ENCODE results near the gene SLC10A7.

Gene SLC10A7

GRCh38 chr4:146511381-146511780 lies 10.4 kb downstream of the SLC10A7 start:
- Mint-ChIP-seq H3K4me3 (no peak overlapping the region), H3K4me1 (ENCODE audit: low read depth) (peaks cover 15% of the 10 kb centered on the region), H3K27ac (no peak overlapping the region), H3K9me3 (no peaks in the 10 kb centered on the region), H3K27me3 (no peaks in the 10 kb centered on the region), H3K36me3 (ENCODE audit: low read depth) (peaks cover 60% of the 10 kb centered on the region)
- DNase-seq = no peak

- Mint-ChIP-seq H3K27ac (no peak overlapping the region), H3K36me3 (ENCODE audit: low read depth) (peaks cover 62% of the 10 kb centered on the region), H3K4me3 (no peak overlapping the region), H3K4me1 (ENCODE audit: low read depth) (peaks cover 18% of the 10 kb centered on the region), H3K9me3 (no peaks in the 10 kb centered on the region), H3K27me3 (no peaks in the 10 kb centered on the region)
- DNase-seq = no peak
Observed at GRCh38 chr4:146510942-146511341, 10.8 kb downstream of the SLC10A7 start.

GRCh38 chr4:146508229-146508939 lies 13.4 kb downstream of the SLC10A7 start:
- Mint-ChIP-seq H3K27ac (no peak overlapping the region), H3K36me3 (ENCODE audit: low read depth) (peaks cover 52% of the 10 kb centered on the region), H3K4me1 (ENCODE audit: low read depth) (peaks cover 22% of the 10 kb centered on the region), H3K9me3 (no peaks in the 10 kb centered on the region), H3K27me3 (no peaks in the 10 kb centered on the region), H3K4me3 (no peak overlapping the region)
- DNase-seq = no peak

GRCh38 chr4:146507632-146508031 lies 14.1 kb downstream of the SLC10A7 start:
- H3K27me3 Mint-ChIP-seq = no peaks in the 10 kb centered on the region
- H3K36me3 Mint-ChIP-seq (ENCODE audit: low read depth) = peaks cover 56% of the 10 kb centered on the region
- no peaks in the 10 kb centered on the region for H3K9me3 Mint-ChIP-seq
- H3K4me3 Mint-ChIP-seq = no peak overlapping the region
- H3K27ac Mint-ChIP-seq = no peak overlapping the region
- H3K4me1 Mint-ChIP-seq (ENCODE audit: low read depth) = peaks cover 22% of the 10 kb centered on the region
- no peak for DNase-seq

- Mint-ChIP-seq H3K4me1 (ENCODE audit: low read depth) (peaks cover 19% of the 10 kb centered on the region), H3K27me3 (no peaks in the 10 kb centered on the region), H3K27ac (no peak overlapping the region), H3K4me3 (no peak overlapping the region), H3K9me3 (no peaks in the 10 kb centered on the region), H3K36me3 (ENCODE audit: low read depth) (peaks cover 58% of the 10 kb centered on the region)
- no peak for DNase-seq
Observed at GRCh38 chr4:146506272-146506671, 15.5 kb downstream of the SLC10A7 start.

- no peak for DNase-seq
- Mint-ChIP-seq H3K36me3 (ENCODE audit: low read depth) (peaks cover 19% of the 10 kb centered on the region), H3K27me3 (no peaks in the 10 kb centered on the region), H3K27ac (no peak overlapping the region), H3K9me3 (no peaks in the 10 kb centered on the region), H3K4me3 (no peak overlapping the region), H3K4me1 (ENCODE audit: low read depth) (peaks cover 22% of the 10 kb centered on the region)
Observed at GRCh38 chr4:146500216-146500615, 21.5 kb downstream of the SLC10A7 start.

GRCh38 chr4:146498291-146498690 lies 23.4 kb downstream of the SLC10A7 start:
- no peak overlapping the region for H3K27ac Mint-ChIP-seq
- no peak for DNase-seq
- no peaks in the 10 kb centered on the region for H3K27me3 Mint-ChIP-seq
- H3K4me3 Mint-ChIP-seq = no peak overlapping the region
- peaks cover 16% of the 10 kb centered on the region for H3K36me3 Mint-ChIP-seq (ENCODE audit: low read depth)
- no peaks in the 10 kb centered on the region for H3K9me3 Mint-ChIP-seq
- peaks cover 29% of the 10 kb centered on the region for H3K4me1 Mint-ChIP-seq (ENCODE audit: low read depth)

- H3K27ac Mint-ChIP-seq = peak overlapping the region; percentile 51
- no peaks in the 10 kb centered on the region for H3K9me3 Mint-ChIP-seq
- no peak overlapping the region for H3K4me3 Mint-ChIP-seq
- no peaks in the 10 kb centered on the region for H3K27me3 Mint-ChIP-seq
- peaks cover 36% of the 10 kb centered on the region for H3K4me1 Mint-ChIP-seq (ENCODE audit: low read depth)
- no peak for DNase-seq
- peaks cover 16% of the 10 kb centered on the region for H3K36me3 Mint-ChIP-seq (ENCODE audit: low read depth)
Observed at GRCh38 chr4:146495269-146495668, 26.5 kb downstream of the SLC10A7 start.

GRCh38 chr4:146494143-146494542 lies 27.6 kb downstream of the SLC10A7 start:
- no peak for DNase-seq
- H3K36me3 Mint-ChIP-seq (ENCODE audit: low read depth) = peaks cover 16% of the 10 kb centered on the region
- no peaks in the 10 kb centered on the region for H3K27me3 Mint-ChIP-seq
- H3K4me1 Mint-ChIP-seq (ENCODE audit: low read depth) = peaks cover 42% of the 10 kb centered on the region
- no peak overlapping the region for H3K4me3 Mint-ChIP-seq
- no peak overlapping the region for H3K27ac Mint-ChIP-seq
- no peaks in the 10 kb centered on the region for H3K9me3 Mint-ChIP-seq

GRCh38 chr4:146490106-146490505 lies 31.6 kb downstream of the SLC10A7 start:
- Mint-ChIP-seq H3K36me3 (ENCODE audit: low read depth) (peaks cover 36% of the 10 kb centered on the region), H3K27ac (no peak overlapping the region), H3K27me3 (no peaks in the 10 kb centered on the region), H3K4me3 (no peak overlapping the region), H3K4me1 (ENCODE audit: low read depth) (peaks cover 48% of the 10 kb centered on the region), H3K9me3 (peaks cover under 1% of the 10 kb centered on the region)
- DNase-seq = no peak

- Mint-ChIP-seq H3K9me3 (peaks cover 13% of the 10 kb centered on the region), H3K36me3 (ENCODE audit: low read depth) (peaks cover 44% of the 10 kb centered on the region), H3K27me3 (no peaks in the 10 kb centered on the region), H3K4me3 (no peak overlapping the region), H3K4me1 (ENCODE audit: low read depth) (peaks cover 40% of the 10 kb centered on the region), H3K27ac (no peak overlapping the region)
- no peak for DNase-seq
Observed at GRCh38 chr4:146488495-146489174, 33.1 kb downstream of the SLC10A7 start.

GRCh38 chr4:146486565-146486964 lies 35.2 kb downstream of the SLC10A7 start:
- H3K27ac Mint-ChIP-seq = no peak overlapping the region
- H3K36me3 Mint-ChIP-seq (ENCODE audit: low read depth) = peaks cover 63% of the 10 kb centered on the region
- H3K9me3 Mint-ChIP-seq = peaks cover 31% of the 10 kb centered on the region
- DNase-seq = no peak
- peaks cover 44% of the 10 kb centered on the region for H3K4me1 Mint-ChIP-seq (ENCODE audit: low read depth)
- H3K4me3 Mint-ChIP-seq = no peak overlapping the region
- no peaks in the 10 kb centered on the region for H3K27me3 Mint-ChIP-seq

GRCh38 chr4:146485968-146486367 lies 35.8 kb downstream of the SLC10A7 start:
- H3K27ac Mint-ChIP-seq = no peak overlapping the region

GRCh38 chr4:146482788-146483187 lies 39.0 kb downstream of the SLC10A7 start:
- Mint-ChIP-seq H3K4me1 (ENCODE audit: low read depth) (peaks cover 32% of the 10 kb centered on the region), H3K27me3 (no peaks in the 10 kb centered on the region), H3K36me3 (ENCODE audit: low read depth) (peaks cover 68% of the 10 kb centered on the region), H3K27ac (no peak overlapping the region), H3K9me3 (peaks cover 33% of the 10 kb centered on the region), H3K4me3 (no peak overlapping the region)
- no peak for DNase-seq

More at GRCh38 chr4:146485968-146486367, 35.8 kb downstream of the SLC10A7 start:
- no peak overlapping the region for H3K4me3 Mint-ChIP-seq
- H3K4me1 Mint-ChIP-seq (ENCODE audit: low read depth) = peaks cover 41% of the 10 kb centered on the region
- peaks cover 32% of the 10 kb centered on the region for H3K9me3 Mint-ChIP-seq
- H3K27me3 Mint-ChIP-seq = no peaks in the 10 kb centered on the region
- H3K36me3 Mint-ChIP-seq (ENCODE audit: low read depth) = peaks cover 63% of the 10 kb centered on the region
- DNase-seq = no peak

- no peak overlapping the region for H3K4me3 Mint-ChIP-seq
- H3K27me3 Mint-ChIP-seq = no peaks in the 10 kb centered on the region
- H3K4me1 Mint-ChIP-seq (ENCODE audit: low read depth) = peaks cover 19% of the 10 kb centered on the region
- no peak overlapping the region for H3K27ac Mint-ChIP-seq
- peaks cover 54% of the 10 kb centered on the region for H3K36me3 Mint-ChIP-seq (ENCODE audit: low read depth)
- DNase-seq = no peak
- H3K9me3 Mint-ChIP-seq = peaks cover 33% of the 10 kb centered on the region
Observed at GRCh38 chr4:146481246-146481645, 40.5 kb downstream of the SLC10A7 start.
